Spleen (tissue), 11 donors: ENCODE data around the gene NKX2-1. TPM values are rescaled to one million over a fixed set of nuclear protein-coding genes. Genes with fewer than 3 reads are reported as not detected.

ENCODE experiments used
- DNase-seq: peaks from one replicate; pipeline ENCODE4 v3.0.0-alpha.2; 2020
- H3K27ac ChIP-seq, 8 donors: fragments of 200-600 bp; sonication (generic) in 7 of 8; 1 replicate in 4 of 8; 2 replicates in 4 of 8; pipeline versions ENCODE4 v1.5.0 to v1.8.0; 2016 to 2021; ENCODE audit warnings: inconsistent platforms in 4 of 8, mild to moderate bottlenecking in 4 of 8, moderate library complexity in 1 of 8
- H3K27me3 ChIP-seq, 7 donors: fragments of 200-600 bp; sonication (generic) in 6 of 7; replicated peaks in 1 of 7; 1 replicate in 4 of 7; 2 replicates in 3 of 7; pipeline versions ENCODE4 v1.5.0 to v1.8.0; 2016 to 2021; ENCODE audit warnings: inconsistent platforms in 3 of 7, mild to moderate bottlenecking in 1 of 7
- H3K36me3 ChIP-seq, 6 donors: fragments of 200-600 bp; sonication (generic) in 5 of 6; 1 replicate in 4 of 6; 2 replicates in 2 of 6; pipeline versions ENCODE4 v1.5.0 to v1.8.0; 2016 to 2021; ENCODE audit warnings: inconsistent platforms in 2 of 6
- H3K4me1 ChIP-seq, 6 donors: fragments of 200-600 bp; sonication (generic) in 5 of 6; 1 replicate in 3 of 6; 2 replicates in 3 of 6; pipeline versions ENCODE4 v1.5.0 to v1.8.0; 2016 to 2021; ENCODE audit warnings: inconsistent platforms in 3 of 6
- H3K4me3 ChIP-seq, 8 donors: fragments of 200-600 bp; sonication (generic) in 7 of 8; 1 replicate in 4 of 8; 2 replicates in 4 of 8; pipeline versions ENCODE4 v1.5.0 to v1.8.0; 2016 to 2021; ENCODE audit warnings: inconsistent platforms in 4 of 8, mild to moderate bottlenecking in 4 of 8, moderate library complexity in 2 of 8
- H3K9me3 ChIP-seq, 8 donors: fragments of 200-600 bp; sonication (generic) in 7 of 8; 1 replicate in 4 of 8; 2 replicates in 4 of 8; pipeline versions ENCODE4 v1.5.0 to v1.8.0; 2016 to 2021; ENCODE audit warnings: inconsistent platforms in 4 of 8
- POLR2A ChIP-seq, 3 donors: fragments of 450-650 bp; IDR thresholded peaks; one replicate each; pipeline ENCODE4 v1.5.1; 2017; ENCODE audit warnings: antibody characterized with exemption in 3 of 3, mild to moderate bottlenecking in 1 of 3
- POLR2AphosphoS5 ChIP-seq, 3 donors: sonication (generic); formaldehyde crosslinking; IDR thresholded peaks; one replicate each; pipeline ENCODE4 v1.5.1; 2017; ENCODE audit warnings: antibody characterized with exemption in 3 of 3
- WGBS, 5 donors: extraction: QIAGEN DNeasy Blood & Tissue Kit in 3 of 5; methylation state at CpG; one replicate each; pipeline versions ENCODE4 v1.1.5 to v1.1.7; 2013 to 2018; 5-methylcytosine and 5-hydroxymethylcytosine counted together
- intact Hi-C: fragments of 100-400 bp; cut with DNase I; formaldehyde crosslinking; loops from one replicate; pipeline ENCODE4 v1.15.0; 2023; ENCODE audit warnings: low total_unique reads
- polyA plus RNA-seq, 3 donors: library from polyadenylated mRNA; stranded (reverse); fragments of 200-250 nt; gene quantifications; one replicate each; pipeline ENCODE4 v1.2.1, GENCODE V29; 2013
- total RNA-seq, 7 donors: library from RNA; depleted of rRNA in 3 of 7; stranded (reverse); fragments of >200 nt in 3 of 7; fragmentation: NEBNext Ultra II Directional in 4 of 7; extraction: Animal tissue kit (Norgen Biotek cat#: 25700) in 4 of 7; gene quantifications; one replicate each; pipeline versions ENCODE4 v1.1.0 to v1.2.1, GENCODE V29; 2016 to 2021
- TF ChIP-seq, protein P1 (sequence below), 11 experiments: fragments of 200-600 bp in 7 of 11; fragments of 450-650 bp in 4 of 11; sonication (generic) in 4 of 11; IDR thresholded peaks in 8 of 11; conservative IDR thresholded peaks in 3 of 11; 1 replicate in 7 of 11; 2 replicates in 4 of 11; pipeline versions ENCODE4 v1.4.0 to v1.8.0; 2016 to 2021; ENCODE audit warnings: antibody characterized with exemption in 11 of 11, inconsistent platforms in 4 of 11, mild to moderate bottlenecking in 1 of 11
- donor health status: healthy with polysubstance abuse.
- donor health status: DM: no; HTN: no; CAD: no; lungs with moderate emphysema.
- donor health status: DM: no; HTN: no; CAD: no.
- donor health status: Bipolar disorder and iron deficiency.
- donor health status: healthy.
- donor health status: DM: no; HTN: no; CAD: no.
- donor health status: DM: yes; HTN: yes; CAD: no.

Gene NKX2-1
- total and polyA plus RNA-seq, 10 donors = not detected

DNA sequence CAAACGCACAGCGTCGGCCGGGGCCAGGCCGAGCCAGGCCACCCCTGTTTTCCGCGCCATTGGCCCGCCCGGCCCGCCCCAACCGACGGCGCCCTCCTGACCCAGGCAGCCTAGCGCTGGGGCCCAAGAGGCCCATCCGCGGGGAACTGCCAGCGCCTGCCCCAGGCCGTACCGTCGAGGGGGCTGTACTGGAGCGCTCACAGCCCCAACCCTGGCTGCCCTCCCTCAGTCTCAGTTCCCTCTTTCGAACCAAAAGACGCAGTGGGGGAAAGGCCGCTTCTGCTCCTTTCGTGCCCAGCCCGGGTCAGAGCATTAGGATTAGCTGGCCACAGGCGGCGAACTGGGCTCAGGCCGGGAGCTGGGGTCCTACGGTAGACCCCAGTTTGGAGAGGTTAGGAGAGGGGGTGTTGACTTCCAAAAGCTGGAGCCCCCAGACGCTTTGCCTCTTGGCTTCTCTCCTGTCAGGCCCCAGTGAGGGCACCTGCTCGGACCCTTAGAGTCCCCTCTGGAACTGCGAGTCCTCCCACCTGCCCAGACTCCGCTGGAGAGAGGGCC lies 1.9 kb downstream of the NKX2-1 start:
- H3K36me3 ChIP-seq = no peaks in the 10 kb centered on the region
- peak overlapping the region in 1 of 8 donors; percentile 13 for H3K4me3 ChIP-seq
- DNase-seq = no peak
- H3K27ac ChIP-seq = no peak overlapping the region
- WGBS, 5 donors = 4 to 10% (median 7%) methylated on average over 7 to 34 of the region's 34 CpGs
- H3K27me3 ChIP-seq = peaks cover 12 to 100% (median 98%) of the 10 kb centered on the region in 7 donors
- H3K9me3 ChIP-seq = peaks cover 0 to 5% (median 0%) of the 10 kb centered on the region in 8 donors
- peaks cover 17 to 52% (median 35%) of the 10 kb centered on the region in 6 donors for H3K4me1 ChIP-seq
- no peak for TF ChIP-seq POLR2AphosphoS5 (IDR thresholded peaks at IDR 0.05)
- no peak for TF ChIP-seq POLR2A (IDR thresholded peaks at IDR 0.05)
- TF ChIP-seq, protein P1, sequence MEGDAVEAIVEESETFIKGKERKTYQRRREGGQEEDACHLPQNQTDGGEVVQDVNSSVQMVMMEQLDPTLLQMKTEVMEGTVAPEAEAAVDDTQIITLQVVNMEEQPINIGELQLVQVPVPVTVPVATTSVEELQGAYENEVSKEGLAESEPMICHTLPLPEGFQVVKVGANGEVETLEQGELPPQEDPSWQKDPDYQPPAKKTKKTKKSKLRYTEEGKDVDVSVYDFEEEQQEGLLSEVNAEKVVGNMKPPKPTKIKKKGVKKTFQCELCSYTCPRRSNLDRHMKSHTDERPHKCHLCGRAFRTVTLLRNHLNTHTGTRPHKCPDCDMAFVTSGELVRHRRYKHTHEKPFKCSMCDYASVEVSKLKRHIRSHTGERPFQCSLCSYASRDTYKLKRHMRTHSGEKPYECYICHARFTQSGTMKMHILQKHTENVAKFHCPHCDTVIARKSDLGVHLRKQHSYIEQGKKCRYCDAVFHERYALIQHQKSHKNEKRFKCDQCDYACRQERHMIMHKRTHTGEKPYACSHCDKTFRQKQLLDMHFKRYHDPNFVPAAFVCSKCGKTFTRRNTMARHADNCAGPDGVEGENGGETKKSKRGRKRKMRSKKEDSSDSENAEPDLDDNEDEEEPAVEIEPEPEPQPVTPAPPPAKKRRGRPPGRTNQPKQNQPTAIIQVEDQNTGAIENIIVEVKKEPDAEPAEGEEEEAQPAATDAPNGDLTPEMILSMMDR (IDR thresholded peaks at IDR 0.05 in 8 of 11, conservative IDR thresholded peaks at IDR 0.05 in 3 of 11) = no peak
- intact Hi-C loops = no loop called here

DNA sequence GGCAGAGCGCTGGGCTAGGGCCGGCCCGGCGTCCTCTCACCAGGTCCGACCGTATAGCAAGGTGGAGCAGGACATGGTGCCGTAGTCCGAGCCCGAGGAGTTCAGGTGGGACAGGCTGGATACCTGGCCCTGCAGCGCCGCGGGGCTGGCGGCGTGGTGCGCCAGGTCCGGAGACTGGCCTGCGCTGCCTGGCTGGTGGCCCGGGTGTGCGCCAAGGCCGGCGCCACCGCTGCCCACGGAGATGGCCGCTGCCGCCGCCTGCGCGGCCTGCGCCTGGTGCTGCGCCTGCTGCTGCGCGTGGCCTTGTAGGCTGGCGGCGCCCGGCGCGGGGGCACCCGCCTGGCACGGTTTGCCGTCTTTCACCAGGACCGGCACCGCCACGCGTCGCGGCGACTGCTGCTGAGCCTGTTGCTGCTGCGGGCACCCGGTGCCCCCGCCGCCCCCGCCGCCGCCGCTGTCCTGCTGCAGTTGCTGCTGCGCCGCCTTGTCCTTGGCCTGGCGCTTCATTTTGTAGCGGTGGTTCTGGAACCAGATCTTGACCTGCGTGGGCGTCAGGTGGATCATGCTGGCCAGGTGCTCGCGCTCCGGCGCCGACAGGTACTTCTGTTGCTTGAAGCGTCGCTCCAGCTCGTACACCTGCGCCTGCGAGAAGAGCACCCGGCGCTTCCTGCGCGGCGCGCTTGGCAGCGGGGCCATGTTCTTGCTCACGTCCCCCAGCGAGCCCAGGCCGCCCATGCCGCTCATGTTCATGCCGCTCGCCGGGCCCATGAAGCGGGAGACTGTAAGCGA lies 2.6 kb downstream of the NKX2-1 start:
- Histone ChIP-seq H3K4me1 (peaks cover 17 to 51% (median 35%) of the 10 kb centered on the region in 6 donors), H3K9me3 (peaks cover 0 to 2% (median 0%) of the 10 kb centered on the region in 8 donors), H3K36me3 (no peaks in the 10 kb centered on the region), H3K27me3 (peaks cover 7 to 100% (median 98%) of the 10 kb centered on the region in 7 donors), H3K27ac (no peak overlapping the region), H3K4me3 (no peak overlapping the region)
- TF ChIP-seq POLR2A (IDR thresholded peaks at IDR 0.05) (no peak), POLR2AphosphoS5 (IDR thresholded peaks at IDR 0.05) (no peak)
- TF ChIP-seq, protein P1 (IDR thresholded peaks at IDR 0.05 in 8 of 11, conservative IDR thresholded peaks at IDR 0.05 in 3 of 11) = no peak
- DNase-seq = no peak
- WGBS, 5 donors = 2 to 14% (median 6%) methylated on average over 45 to 87 of the region's 87 CpGs
- intact Hi-C loops = no loop called here

DNA sequence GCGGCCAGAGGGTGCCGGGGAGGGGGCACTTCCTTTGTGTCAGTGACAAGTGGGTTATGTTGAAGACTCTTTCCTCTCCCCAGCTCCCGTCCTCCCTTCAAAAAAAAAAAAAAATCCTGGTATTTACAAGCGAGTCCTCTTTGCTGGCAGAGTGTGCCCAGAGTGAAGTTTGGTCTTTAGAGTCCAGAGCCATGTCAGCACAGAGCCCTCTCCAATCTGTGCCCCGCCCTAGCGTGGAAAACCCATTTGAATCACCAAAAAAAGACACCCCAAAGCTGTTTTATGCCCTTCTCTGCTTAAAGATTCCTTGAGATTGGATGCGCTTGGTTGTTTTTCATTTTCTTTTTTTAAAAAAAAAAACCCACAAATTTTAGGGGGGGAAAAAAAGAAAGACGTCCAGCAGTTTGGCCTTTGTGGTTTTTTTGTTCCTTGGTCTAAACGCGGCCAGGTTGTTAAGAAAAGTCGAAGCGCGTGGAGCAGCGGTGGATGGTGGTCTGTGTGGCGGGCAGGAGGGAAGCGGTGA lies 3.3 kb downstream of the NKX2-1 start:
- 7 to 15% (median 11%) methylated on average over 16 of the region's 16 CpGs for WGBS, 5 donors
- H3K4me3 ChIP-seq = no peak overlapping the region
- intact Hi-C loops = no loop called here
- DNase-seq = no peak
- no peak overlapping the region for H3K27ac ChIP-seq
- H3K27me3 ChIP-seq = peaks cover 7 to 100% (median 98%) of the 10 kb centered on the region in 7 donors
- H3K9me3 ChIP-seq = no peaks in the 10 kb centered on the region
- no peaks in the 10 kb centered on the region for H3K36me3 ChIP-seq
- TF ChIP-seq POLR2A (IDR thresholded peaks at IDR 0.05) = no peak
- TF ChIP-seq, protein P1 (IDR thresholded peaks at IDR 0.05 in 8 of 11, conservative IDR thresholded peaks at IDR 0.05 in 3 of 11) = no peak
- no peak for TF ChIP-seq POLR2AphosphoS5 (IDR thresholded peaks at IDR 0.05)
- peaks cover 17 to 46% (median 35%) of the 10 kb centered on the region in 6 donors for H3K4me1 ChIP-seq
